ENCODE data around the gene ITPR1.

ITPR1 gene

GRCh38 chr3:4666071-4666470 lies 172.9 kb downstream of the ITPR1 start:
- no peaks in the 10 kb centered on the region for H3K9me3 ChIP-seq (ENCODE audit: control insufficient read depth, low read depth, low read length)
- no peaks in the 10 kb centered on the region for H3K27me3 ChIP-seq (ENCODE audit: control insufficient read depth, insufficient read depth, low read length)
- H3K9ac ChIP-seq (ENCODE audit: low read length), result no peak overlapping the region
- H3K4me3 ChIP-seq (ENCODE audit: low read length), result no peak overlapping the region
- no peak overlapping the region for H3K27ac ChIP-seq (ENCODE audit: low read length)
- no peaks in the 10 kb centered on the region for H3K36me3 ChIP-seq (ENCODE audit: control insufficient read depth, low read depth, low read length)
- H3K4me1 ChIP-seq (ENCODE audit: control insufficient read depth, low read depth, low read length), result no peaks in the 10 kb centered on the region

- Histone ChIP-seq H3K4me1 (ENCODE audit: control insufficient read depth, low read depth, low read length) (no peaks in the 10 kb centered on the region), H3K36me3 (ENCODE audit: control insufficient read depth, low read depth, low read length) (no peaks in the 10 kb centered on the region), H3K27ac (ENCODE audit: low read length) (no peak overlapping the region), H3K27me3 (ENCODE audit: control insufficient read depth, insufficient read depth, low read length) (no peaks in the 10 kb centered on the region), H3K9ac (ENCODE audit: low read length) (no peak overlapping the region), H3K4me3 (ENCODE audit: low read length) (no peak overlapping the region), H3K9me3 (ENCODE audit: control insufficient read depth, low read depth, low read length) (no peaks in the 10 kb centered on the region)
Measured at GRCh38 chr3:4670352-4670751, 177.2 kb downstream of the ITPR1 start.

GRCh38 chr3:4672725-4673275 lies 179.7 kb downstream of the ITPR1 start:
- no peaks in the 10 kb centered on the region for H3K36me3 ChIP-seq (ENCODE audit: control insufficient read depth, low read depth, low read length)
- no peaks in the 10 kb centered on the region for H3K9me3 ChIP-seq (ENCODE audit: control insufficient read depth, low read depth, low read length)
- no peak overlapping the region for H3K4me3 ChIP-seq (ENCODE audit: low read length)
- no peak overlapping the region for H3K9ac ChIP-seq (ENCODE audit: low read length)
- no peak overlapping the region for H3K27ac ChIP-seq (ENCODE audit: low read length)
- no peaks in the 10 kb centered on the region for H3K4me1 ChIP-seq (ENCODE audit: control insufficient read depth, low read depth, low read length)
- H3K27me3 ChIP-seq (ENCODE audit: control insufficient read depth, insufficient read depth, low read length), result no peaks in the 10 kb centered on the region

- Histone ChIP-seq H3K4me3 (ENCODE audit: low read length) (no peak overlapping the region), H3K9me3 (ENCODE audit: control insufficient read depth, low read depth, low read length) (no peaks in the 10 kb centered on the region), H3K27me3 (ENCODE audit: control insufficient read depth, insufficient read depth, low read length) (no peaks in the 10 kb centered on the region), H3K4me1 (ENCODE audit: control insufficient read depth, low read depth, low read length) (no peaks in the 10 kb centered on the region), H3K9ac (ENCODE audit: low read length) (no peak overlapping the region), H3K27ac (ENCODE audit: low read length) (no peak overlapping the region), H3K36me3 (ENCODE audit: control insufficient read depth, low read depth, low read length) (no peaks in the 10 kb centered on the region)
Measured at GRCh38 chr3:4674216-4674615, 181.1 kb downstream of the ITPR1 start.

- no peaks in the 10 kb centered on the region for H3K27me3 ChIP-seq (ENCODE audit: control insufficient read depth, insufficient read depth, low read length)
- H3K4me1 ChIP-seq (ENCODE audit: control insufficient read depth, low read depth, low read length), result no peaks in the 10 kb centered on the region
- no peaks in the 10 kb centered on the region for H3K9me3 ChIP-seq (ENCODE audit: control insufficient read depth, low read depth, low read length)
- no peak overlapping the region for H3K27ac ChIP-seq (ENCODE audit: low read length)
- H3K36me3 ChIP-seq (ENCODE audit: control insufficient read depth, low read depth, low read length), result no peaks in the 10 kb centered on the region
- no peak overlapping the region for H3K4me3 ChIP-seq (ENCODE audit: low read length)
- H3K9ac ChIP-seq (ENCODE audit: low read length), result no peak overlapping the region
Measured at GRCh38 chr3:4675704-4676103, 182.6 kb downstream of the ITPR1 start.

- Histone ChIP-seq H3K27me3 (ENCODE audit: control insufficient read depth, insufficient read depth, low read length) (no peaks in the 10 kb centered on the region), H3K27ac (ENCODE audit: low read length) (no peak overlapping the region), H3K36me3 (ENCODE audit: control insufficient read depth, low read depth, low read length) (no peaks in the 10 kb centered on the region), H3K4me1 (ENCODE audit: control insufficient read depth, low read depth, low read length) (no peaks in the 10 kb centered on the region), H3K9ac (ENCODE audit: low read length) (no peak overlapping the region), H3K4me3 (ENCODE audit: low read length) (no peak overlapping the region), H3K9me3 (ENCODE audit: control insufficient read depth, low read depth, low read length) (no peaks in the 10 kb centered on the region)
Measured at GRCh38 chr3:4678320-4678719, 185.2 kb downstream of the ITPR1 start.

- Histone ChIP-seq H3K4me1 (ENCODE audit: control insufficient read depth, low read depth, low read length) (no peaks in the 10 kb centered on the region), H3K36me3 (ENCODE audit: control insufficient read depth, low read depth, low read length) (no peaks in the 10 kb centered on the region), H3K9me3 (ENCODE audit: control insufficient read depth, low read depth, low read length) (no peaks in the 10 kb centered on the region), H3K27me3 (ENCODE audit: control insufficient read depth, insufficient read depth, low read length) (no peaks in the 10 kb centered on the region), H3K9ac (ENCODE audit: low read length) (no peak overlapping the region), H3K27ac (ENCODE audit: low read length) (no peak overlapping the region), H3K4me3 (ENCODE audit: low read length) (no peak overlapping the region)
Measured at GRCh38 chr3:4680227-4680691, 187.1 kb downstream of the ITPR1 start.

GRCh38 chr3:4680871-4681300 lies 187.7 kb downstream of the ITPR1 start:
- H3K36me3 ChIP-seq (ENCODE audit: control insufficient read depth, low read depth, low read length), result no peaks in the 10 kb centered on the region

GRCh38 chr3:4681301-4681700 lies 188.2 kb downstream of the ITPR1 start:
- H3K4me3 ChIP-seq (ENCODE audit: low read length), result no peak overlapping the region
- no peaks in the 10 kb centered on the region for H3K9me3 ChIP-seq (ENCODE audit: control insufficient read depth, low read depth, low read length)
- H3K27ac ChIP-seq (ENCODE audit: low read length), result no peak overlapping the region
- no peaks in the 10 kb centered on the region for H3K36me3 ChIP-seq (ENCODE audit: control insufficient read depth, low read depth, low read length)
- no peak overlapping the region for H3K9ac ChIP-seq (ENCODE audit: low read length)
- H3K27me3 ChIP-seq (ENCODE audit: control insufficient read depth, insufficient read depth, low read length), result no peaks in the 10 kb centered on the region
- H3K4me1 ChIP-seq (ENCODE audit: control insufficient read depth, low read depth, low read length), result no peaks in the 10 kb centered on the region

More at GRCh38 chr3:4680871-4681300, 187.7 kb downstream of the ITPR1 start:
- H3K27me3 ChIP-seq (ENCODE audit: control insufficient read depth, insufficient read depth, low read length), result no peaks in the 10 kb centered on the region
- H3K9me3 ChIP-seq (ENCODE audit: control insufficient read depth, low read depth, low read length), result no peaks in the 10 kb centered on the region
- no peak overlapping the region for H3K9ac ChIP-seq (ENCODE audit: low read length)
- no peaks in the 10 kb centered on the region for H3K4me1 ChIP-seq (ENCODE audit: control insufficient read depth, low read depth, low read length)
- H3K4me3 ChIP-seq (ENCODE audit: low read length), result no peak overlapping the region
- H3K27ac ChIP-seq (ENCODE audit: low read length), result no peak overlapping the region

- Histone ChIP-seq H3K9me3 (ENCODE audit: control insufficient read depth, low read depth, low read length) (no peaks in the 10 kb centered on the region), H3K4me3 (ENCODE audit: low read length) (no peak overlapping the region), H3K27ac (ENCODE audit: low read length) (no peak overlapping the region), H3K9ac (ENCODE audit: low read length) (no peak overlapping the region), H3K4me1 (ENCODE audit: control insufficient read depth, low read depth, low read length) (no peaks in the 10 kb centered on the region), H3K27me3 (ENCODE audit: control insufficient read depth, insufficient read depth, low read length) (no peaks in the 10 kb centered on the region), H3K36me3 (ENCODE audit: control insufficient read depth, low read depth, low read length) (no peaks in the 10 kb centered on the region)
Measured at GRCh38 chr3:4684117-4684516, 191.0 kb downstream of the ITPR1 start.

GRCh38 chr3:4684976-4685375 lies 191.8 kb downstream of the ITPR1 start:
- H3K27ac ChIP-seq (ENCODE audit: low read length), result no peak overlapping the region
- H3K9ac ChIP-seq (ENCODE audit: low read length), result no peak overlapping the region
- no peaks in the 10 kb centered on the region for H3K36me3 ChIP-seq (ENCODE audit: control insufficient read depth, low read depth, low read length)
- no peak overlapping the region for H3K4me3 ChIP-seq (ENCODE audit: low read length)
- H3K27me3 ChIP-seq (ENCODE audit: control insufficient read depth, insufficient read depth, low read length), result no peaks in the 10 kb centered on the region
- no peaks in the 10 kb centered on the region for H3K9me3 ChIP-seq (ENCODE audit: control insufficient read depth, low read depth, low read length)
- H3K4me1 ChIP-seq (ENCODE audit: control insufficient read depth, low read depth, low read length), result no peaks in the 10 kb centered on the region

- Histone ChIP-seq H3K36me3 (ENCODE audit: control insufficient read depth, low read depth, low read length) (no peaks in the 10 kb centered on the region), H3K27ac (ENCODE audit: low read length) (no peak overlapping the region), H3K4me3 (ENCODE audit: low read length) (no peak overlapping the region), H3K4me1 (ENCODE audit: control insufficient read depth, low read depth, low read length) (no peaks in the 10 kb centered on the region), H3K27me3 (ENCODE audit: control insufficient read depth, insufficient read depth, low read length) (no peaks in the 10 kb centered on the region), H3K9me3 (ENCODE audit: control insufficient read depth, low read depth, low read length) (peaks cover 4% of the 10 kb centered on the region), H3K9ac (ENCODE audit: low read length) (no peak overlapping the region)
Measured at GRCh38 chr3:4685673-4686345, 192.7 kb downstream of the ITPR1 start.
